Activated B cell treated with CpG ODN at 0.5 μM for 24 hours (primary cell): ENCODE results near the gene GFY. TPM values are rescaled to one million over a fixed set of nuclear protein-coding genes. Genes with fewer than 3 reads are reported as not detected.

ENCODE experiments used
- ATAC-seq: fragments of 200-7000 bp; cut with Tn5 transposase; one replicate; pipeline ENCODE4 v1.10.0; 2021; ENCODE audit warnings: low read depth, mild to moderate bottlenecking, moderate library complexity
- CTCF ChIA-PET: fragments of 350-600 bp; sonication (Branson Sonifier 250); formaldehyde crosslinking; loops from one replicate; lab custom pipeline; 2021; ENCODE audit warnings: antibody characterized with exemption; lab: Charles Lee
- POLR2A ChIA-PET: fragments of 350-600 bp; sonication (Branson Sonifier 250); formaldehyde crosslinking; loops from one replicate; lab custom pipeline; 2021; ENCODE audit warnings: antibody characterized with exemption; lab: Charles Lee
- DNase-seq: peaks from one replicate; pipeline ENCODE4 v3.0.0; 2022
- H3K27ac Mint-ChIP-seq: one replicate; pipeline ENCODE4 v1.8.0; 2020; ENCODE audit warnings: mixed read lengths
- H3K27me3 Mint-ChIP-seq: one replicate; pipeline ENCODE4 v1.8.0; 2021; ENCODE audit warnings: mixed read lengths
- H3K36me3 Mint-ChIP-seq: one replicate; pipeline ENCODE4 v1.8.0; 2021; ENCODE audit warnings: low read depth, mixed read lengths
- H3K4me1 Mint-ChIP-seq: one replicate; pipeline ENCODE4 v1.8.0; 2021; ENCODE audit warnings: mixed read lengths
- H3K4me3 Mint-ChIP-seq: one replicate; pipeline ENCODE4 v1.8.0; 2020; ENCODE audit warnings: mild to moderate bottlenecking, mixed read lengths
- H3K9me3 Mint-ChIP-seq: one replicate; pipeline ENCODE4 v1.8.0; 2020; ENCODE audit warnings: mixed read lengths
- CTCF ChIP-seq: fragments of 200-600 bp; IDR thresholded peaks from one replicate; pipeline ENCODE4 v1.8.0; 2022; ENCODE audit warnings: antibody characterized with exemption, mild to moderate bottlenecking
- intact Hi-C: fragments of 100-400 bp; cut with micrococcal nuclease; formaldehyde crosslinking; loops from one replicate; pipeline ENCODE4 v1.15.1; 2024
- total RNA-seq: library from RNA; stranded (reverse); gene quantifications from 2 replicates; pipeline ENCODE4 v1.2.3, GENCODE V29; 2022

Gene GFY
- total RNA-seq, 1 donor from 2014 or later = not detected

GRCh38 chr19:49441210-49441959 is 16.2 kb downstream of the GFY start, which contains the start of gene SLC17A7:
SLC17A7 (minus strand) TSS chr19:49441527; CDS start chr19:49441379, 148 bp downstream.
- H3K27ac Mint-ChIP-seq = no peak within 1 kb of the TSS
- peaks cover 41% of the 10 kb centered on the region for H3K4me1 Mint-ChIP-seq
- peak within 1 kb of the TSS; percentile 86 for H3K4me3 Mint-ChIP-seq
- no peaks in the 10 kb centered on the region for H3K9me3 Mint-ChIP-seq
- ChIA-PET POLR2A (interaction anchor here (0.6 to 1.9 kb wide), 7 partner anchors 12 to 140 kb away, joined by 3 to 10 read pairs (median 4); partner anchors contain the start of genes ALDH16A1 and CD37), CTCF (interaction anchor here (1.9 to 3.3 kb wide), 3 partner anchors 29 to 140 kb away, joined by 7 to 28 read pairs (median 9); no protein-coding TSS in a partner anchor)
- intact Hi-C loops = loop anchor here (2.0 kb wide), 1 partner anchor 19 kb away; the partner anchor contains the start of gene PTH2
- peaks cover 55% of the 10 kb centered on the region for H3K27me3 Mint-ChIP-seq
- peaks cover 5% of the 10 kb centered on the region for H3K36me3 Mint-ChIP-seq
- TF ChIP-seq CTCF = no peak
- no peak for DNase-seq
- ATAC-seq = no peak

GRCh38 chr19:49441960-49442350 is 16.8 kb downstream of the GFY start:
- DNase-seq (no peak), ATAC-seq (no peak)
- ChIA-PET CTCF (interaction anchor here (1.1 to 3.3 kb wide), 4 partner anchors 28 to 141 kb away, joined by 4 to 28 read pairs (median 8); no protein-coding TSS in a partner anchor), POLR2A (interaction anchor here (0.6 to 1.9 kb wide), 6 partner anchors 11 to 141 kb away, joined by 4 to 10 read pairs (median 4); partner anchors contain the start of genes ALDH16A1 and CD37)
- peaks cover 49% of the 10 kb centered on the region for H3K27me3 Mint-ChIP-seq
- no peak overlapping the region for H3K27ac Mint-ChIP-seq
- peaks cover 35% of the 10 kb centered on the region for H3K4me1 Mint-ChIP-seq
- TF ChIP-seq CTCF = no peak
- peak overlapping the region; percentile 86 for H3K4me3 Mint-ChIP-seq
- H3K36me3 Mint-ChIP-seq = peaks cover 10% of the 10 kb centered on the region
- intact Hi-C loops = loop anchor here (2.0 kb wide), 2 partner anchors 13 to 19 kb away; partner anchors contain the start of gene PTH2
- no peaks in the 10 kb centered on the region for H3K9me3 Mint-ChIP-seq

GRCh38 chr19:49442354-49442753 is 17.2 kb downstream of the GFY start:
- H3K9me3 Mint-ChIP-seq = no peaks in the 10 kb centered on the region
- no peak for TF ChIP-seq CTCF
- peaks cover 14% of the 10 kb centered on the region for H3K36me3 Mint-ChIP-seq
- no peak overlapping the region for H3K27ac Mint-ChIP-seq
- POLR2A ChIA-PET = interaction anchor here (0.6 to 2.5 kb wide), 15 partner anchors 10 to 176 kb away, joined by 3 to 28 read pairs (median 4); partner anchors contain the start of genes ALDH16A1, CD37 and PIH1D1
- H3K4me1 Mint-ChIP-seq = peaks cover 34% of the 10 kb centered on the region
- intact Hi-C loops = loop anchor here (2.0 kb wide), 1 partner anchor 14 kb away; no protein-coding TSS in a partner anchor
- no peak for DNase-seq
- peak overlapping the region; percentile 86 for H3K4me3 Mint-ChIP-seq
- no peak for ATAC-seq
- CTCF ChIA-PET = interaction anchor here (0.6 to 3.3 kb wide), 7 partner anchors 28 to 216 kb away, joined by 4 to 28 read pairs (median 5); no protein-coding TSS in a partner anchor
- peaks cover 46% of the 10 kb centered on the region for H3K27me3 Mint-ChIP-seq

GRCh38 chr19:49442771-49443365 is 17.7 kb downstream of the GFY start:
- DNase-seq (peak; percentile 66), ATAC-seq (peak; percentile 37)
- H3K4me3 Mint-ChIP-seq = peak overlapping the region; percentile 86
- peaks cover 41% of the 10 kb centered on the region for H3K27me3 Mint-ChIP-seq
- ChIA-PET POLR2A (interaction anchor here (0.6 to 2.5 kb wide), 18 partner anchors 9 to 627 kb away, joined by 3 to 28 read pairs (median 4); partner anchors contain the start of genes ALDH16A1, CD37, FCGRT and PIH1D1), CTCF (interaction anchor here (0.6 to 3.3 kb wide), 10 partner anchors 9 to 216 kb away, joined by 3 to 28 read pairs (median 4); partner anchors contain the start of gene PIH1D1)
- peaks cover 34% of the 10 kb centered on the region for H3K4me1 Mint-ChIP-seq
- H3K27ac Mint-ChIP-seq = peak overlapping the region; percentile 90
- H3K36me3 Mint-ChIP-seq = peaks cover 19% of the 10 kb centered on the region
- no peak for TF ChIP-seq CTCF
- H3K9me3 Mint-ChIP-seq = no peaks in the 10 kb centered on the region
- intact Hi-C loops = loop anchor here (1.0 to 2.0 kb wide), 10 partner anchors 8 to 217 kb away; partner anchors contain the start of gene PIH1D1
